ENCODE results near the gene KLHDC7B.
A peak's percentile ranks its signal among the peaks of the same experiment; 100 is the strongest.

The KLHDC7B gene

GRCh38 chr22:50567721-50568252 lies 22.1 kb downstream of the KLHDC7B start:
- in situ Hi-C loops (cut with MboI; ENCODE audit: low pct_unique_long_range_greater_than_20kb, low sequenced_read_pairs) = no loop called here
- DNase-seq = no peak

GRCh38 chr22:50568626-50569025 lies 22.9 kb downstream of the KLHDC7B start:
- in situ Hi-C loops (cut with MboI; ENCODE audit: low pct_unique_long_range_greater_than_20kb, low sequenced_read_pairs) = no loop called here
- no peak for DNase-seq

GRCh38 chr22:50569041-50569459 lies 23.4 kb downstream of the KLHDC7B start:
- in situ Hi-C loops (cut with MboI; ENCODE audit: low pct_unique_long_range_greater_than_20kb, low sequenced_read_pairs) = no loop called here

GRCh38 chr22:50569896-50570535 lies 24.3 kb downstream of the KLHDC7B start:
- in situ Hi-C loops (cut with MboI; ENCODE audit: low pct_unique_long_range_greater_than_20kb, low sequenced_read_pairs) = no loop called here
- DNase-seq = no peak

More at GRCh38 chr22:50569041-50569459, 23.4 kb downstream of the KLHDC7B start:
- DNase-seq = no peak

- in situ Hi-C loops (cut with MboI; ENCODE audit: low pct_unique_long_range_greater_than_20kb, low sequenced_read_pairs) = no loop called here
- DNase-seq = no peak
Observed at GRCh38 chr22:50570861-50571260, 25.2 kb downstream of the KLHDC7B start.

GRCh38 chr22:50571264-50572175 lies 25.8 kb downstream of the KLHDC7B start:
- DNase-seq = no peak
- in situ Hi-C loops (cut with MboI; ENCODE audit: low pct_unique_long_range_greater_than_20kb, low sequenced_read_pairs) = no loop called here

- no peak for DNase-seq
- in situ Hi-C loops (cut with MboI; ENCODE audit: low pct_unique_long_range_greater_than_20kb, low sequenced_read_pairs) = no loop called here
Observed at GRCh38 chr22:50572965-50573364, 27.3 kb downstream of the KLHDC7B start.

GRCh38 chr22:50573491-50574382 lies 28.0 kb downstream of the KLHDC7B start:
- DNase-seq = no peak
- in situ Hi-C loops (cut with MboI; ENCODE audit: low pct_unique_long_range_greater_than_20kb, low sequenced_read_pairs) = no loop called here

- in situ Hi-C loops (cut with MboI; ENCODE audit: low pct_unique_long_range_greater_than_20kb, low sequenced_read_pairs) = no loop called here
- DNase-seq = no peak
Observed at GRCh38 chr22:50574383-50574755, 28.7 kb downstream of the KLHDC7B start.

- in situ Hi-C loops (cut with MboI; ENCODE audit: low pct_unique_long_range_greater_than_20kb, low sequenced_read_pairs) = no loop called here
- DNase-seq = no peak
Observed at GRCh38 chr22:50575426-50575941, 29.8 kb downstream of the KLHDC7B start.

GRCh38 chr22:50576070-50576469 lies 30.4 kb downstream of the KLHDC7B start:
- in situ Hi-C loops (cut with MboI; ENCODE audit: low pct_unique_long_range_greater_than_20kb, low sequenced_read_pairs) = no loop called here
- peak; percentile 56 for DNase-seq

- no peak for DNase-seq
- in situ Hi-C loops (cut with MboI; ENCODE audit: low pct_unique_long_range_greater_than_20kb, low sequenced_read_pairs) = no loop called here
Observed at GRCh38 chr22:50576806-50577696, 31.4 kb downstream of the KLHDC7B start.

GRCh38 chr22:50577697-50577986 lies 31.9 kb downstream of the KLHDC7B start:
- in situ Hi-C loops (cut with MboI; ENCODE audit: low pct_unique_long_range_greater_than_20kb, low sequenced_read_pairs) = no loop called here
- DNase-seq = no peak

GRCh38 chr22:50577987-50578775 lies 32.5 kb downstream of the KLHDC7B start, which contains the start of gene CPT1B:
TSS of gene CPT1B (minus strand) at chr22:50578427. CDS start at chr22:50577915, 512 bp downstream.
- in situ Hi-C loops (cut with MboI; ENCODE audit: low pct_unique_long_range_greater_than_20kb, low sequenced_read_pairs) = no loop called here

GRCh38 chr22:50578776-50579310 lies 33.1 kb downstream of the KLHDC7B start:
- DNase-seq = no peak
- in situ Hi-C loops (cut with MboI; ENCODE audit: low pct_unique_long_range_greater_than_20kb, low sequenced_read_pairs) = no loop called here

More at GRCh38 chr22:50577987-50578775, 32.5 kb downstream of the KLHDC7B start, which contains the start of gene CPT1B:
- DNase-seq = no peak

- DNase-seq = no peak
- in situ Hi-C loops (cut with MboI; ENCODE audit: low pct_unique_long_range_greater_than_20kb, low sequenced_read_pairs) = no loop called here
Observed at GRCh38 chr22:50579752-50580151, 34.1 kb downstream of the KLHDC7B start.

Measured in KBM-7 (cell line).